ENCODE results near the gene UBLCP1.
A peak's percentile ranks its signal among the peaks of the same experiment; 100 is the strongest.
"Not testable (repeated sequence)": the region's sequence is repeated elsewhere in the genome, so short reads cannot be mapped to it uniquely, and the experiment has no call there.

Gene UBLCP1

GRCh38 chr5:159273923-159274322 is 10.8 kb downstream of the UBLCP1 start:
- Histone ChIP-seq H3K9ac (no peak overlapping the region), H3K27me3 (ENCODE audit: control insufficient read depth, insufficient read depth, low read length) (no peaks in the 10 kb centered on the region), H2AFZ (no peak overlapping the region), H3K4me1 (no peaks in the 10 kb centered on the region), H3K27ac (no peak overlapping the region), H3K36me3 (ENCODE audit: control insufficient read depth, insufficient read depth, low read length) (no peaks in the 10 kb centered on the region), H3K79me2 (no peaks in the 10 kb centered on the region), H3K4me2 (ENCODE audit: low read length) (no peak overlapping the region), H3K9me3 (ENCODE audit: control insufficient read depth, low read length) (no peaks in the 10 kb centered on the region), H3K4me3 (ENCODE audit: low read depth, low read length) (no peak overlapping the region)
- no peak for TF ChIP-seq CTCF (IDR thresholded peaks at IDR 0.05)

GRCh38 chr5:159274676-159275075 is 11.6 kb downstream of the UBLCP1 start:
- Histone ChIP-seq H3K27me3 (ENCODE audit: control insufficient read depth, insufficient read depth, low read length) (no peaks in the 10 kb centered on the region), H3K9me3 (ENCODE audit: control insufficient read depth, low read length) (no peaks in the 10 kb centered on the region), H3K4me2 (ENCODE audit: low read length) (no peak overlapping the region), H2AFZ (no peak overlapping the region), H3K79me2 (no peaks in the 10 kb centered on the region), H3K4me3 (ENCODE audit: low read depth, low read length) (no peak overlapping the region), H3K4me1 (no peaks in the 10 kb centered on the region), H3K9ac (no peak overlapping the region), H3K36me3 (ENCODE audit: control insufficient read depth, insufficient read depth, low read length) (no peaks in the 10 kb centered on the region), H3K27ac (no peak overlapping the region)
- no peak for TF ChIP-seq CTCF (IDR thresholded peaks at IDR 0.05)

DNA sequence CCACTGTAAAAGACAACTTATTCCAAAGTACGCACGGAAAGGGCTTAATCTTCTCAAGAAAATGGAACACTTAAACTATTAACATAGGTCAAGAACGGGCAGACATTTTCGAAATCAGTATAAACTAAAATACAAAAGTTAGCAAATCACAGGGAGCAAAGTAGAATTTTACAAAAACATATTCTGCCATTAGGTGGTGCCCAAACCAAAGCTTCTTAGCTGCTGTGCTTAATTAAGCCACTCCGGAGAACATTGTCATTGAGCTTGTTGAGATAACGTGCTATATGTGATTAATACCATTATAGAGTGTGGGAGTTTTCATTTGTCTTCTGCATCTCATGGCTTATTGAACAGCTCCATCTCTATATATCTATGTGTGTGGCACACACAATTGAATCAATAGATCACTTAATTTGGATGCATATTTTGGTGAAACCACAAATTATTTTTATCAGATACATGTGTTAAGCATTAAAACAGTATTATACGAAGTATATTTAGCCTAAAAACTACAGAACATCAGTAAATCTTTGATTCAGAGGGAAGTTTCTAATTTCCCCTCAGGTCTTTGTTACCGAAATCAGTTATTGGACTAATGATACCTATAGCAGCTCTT is 23.4 kb downstream of the UBLCP1 start:
- H3K4me1 ChIP-seq = no peaks in the 10 kb centered on the region
- no peak overlapping the region for H3K4me2 ChIP-seq (ENCODE audit: low read length)
- H3K4me3 ChIP-seq (ENCODE audit: low read depth, low read length) = no peak overlapping the region
- H3K9ac ChIP-seq = no peak overlapping the region
- no peak overlapping the region for H3K27ac ChIP-seq
- TF ChIP-seq CTCF (IDR thresholded peaks at IDR 0.05) = peak; percentile 27
- H3K9me3 ChIP-seq (ENCODE audit: control insufficient read depth, low read length) = no peaks in the 10 kb centered on the region
- H3K36me3 ChIP-seq (ENCODE audit: control insufficient read depth, insufficient read depth, low read length) = no peaks in the 10 kb centered on the region
- no peaks in the 10 kb centered on the region for H3K79me2 ChIP-seq
- H3K27me3 ChIP-seq (ENCODE audit: control insufficient read depth, insufficient read depth, low read length) = no peaks in the 10 kb centered on the region
- H2AFZ ChIP-seq = no peak overlapping the region

- Histone ChIP-seq H3K27ac (no peak overlapping the region), H3K27me3 (ENCODE audit: control insufficient read depth, insufficient read depth, low read length) (no peaks in the 10 kb centered on the region), H3K79me2 (no peaks in the 10 kb centered on the region), H3K4me1 (no peaks in the 10 kb centered on the region), H3K36me3 (ENCODE audit: control insufficient read depth, insufficient read depth, low read length) (no peaks in the 10 kb centered on the region), H3K9ac (no peak overlapping the region), H2AFZ (no peak overlapping the region), H3K4me2 (ENCODE audit: low read length) (no peak overlapping the region), H3K4me3 (ENCODE audit: low read depth, low read length) (no peak overlapping the region), H3K9me3 (ENCODE audit: control insufficient read depth, low read length) (no peaks in the 10 kb centered on the region)
- TF ChIP-seq CTCF (IDR thresholded peaks at IDR 0.05) = no peak
Observed at GRCh38 chr5:159290741-159291140, 27.7 kb downstream of the UBLCP1 start.

DNA sequence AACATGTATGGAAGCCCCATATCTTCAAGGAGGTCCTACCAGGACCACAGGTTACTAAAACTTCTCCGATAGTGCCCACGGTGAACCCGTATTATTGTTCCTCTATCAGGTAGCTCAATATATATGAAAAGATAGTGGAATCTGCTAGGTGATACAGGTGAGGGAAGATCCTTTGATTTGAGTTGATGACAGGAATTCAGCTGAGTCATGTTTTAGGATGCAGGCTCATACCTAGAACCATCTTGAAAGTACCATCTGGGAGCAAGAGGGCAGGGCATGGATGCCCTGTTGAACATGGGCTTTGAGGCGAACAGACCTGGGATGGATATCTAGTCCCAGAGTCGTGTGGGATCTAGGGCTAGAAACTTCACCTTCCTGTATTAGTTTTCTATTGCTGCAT is 31.8 kb downstream of the UBLCP1 start:
- Histone ChIP-seq H3K4me3 (ENCODE audit: low read depth, low read length) (no peak overlapping the region), H3K27ac (no peak overlapping the region), H3K79me2 (no peaks in the 10 kb centered on the region), H3K4me1 (no peaks in the 10 kb centered on the region), H3K4me2 (ENCODE audit: low read length) (no peak overlapping the region), H3K36me3 (ENCODE audit: control insufficient read depth, insufficient read depth, low read length) (no peaks in the 10 kb centered on the region), H3K9ac (no peak overlapping the region), H3K27me3 (ENCODE audit: control insufficient read depth, insufficient read depth, low read length) (no peaks in the 10 kb centered on the region), H3K9me3 (ENCODE audit: control insufficient read depth, low read length) (no peaks in the 10 kb centered on the region), H2AFZ (no peak overlapping the region)
- TF ChIP-seq CTCF (IDR thresholded peaks at IDR 0.05) = no peak

- not testable (repeated sequence) for H3K79me2 ChIP-seq; H3K36me3 ChIP-seq (ENCODE audit: control insufficient read depth, insufficient read depth, low read length); H2AFZ ChIP-seq; H3K9me3 ChIP-seq (ENCODE audit: control insufficient read depth, low read length); H3K4me1 ChIP-seq; H3K4me2 ChIP-seq (ENCODE audit: low read length); H3K4me3 ChIP-seq (ENCODE audit: low read depth, low read length); H3K27me3 ChIP-seq (ENCODE audit: control insufficient read depth, insufficient read depth, low read length); H3K27ac ChIP-seq; H3K9ac ChIP-seq
Observed at GRCh38 chr5:159297300-159297699, 34.2 kb downstream of the UBLCP1 start.
